Measurements from ENCODE around the gene TNFRSF6B.
"Not testable (repeated sequence)": the region's sequence is repeated elsewhere in the genome, so short reads cannot be mapped to it uniquely, and the experiment has no call there.

TNFRSF6B gene, protein sequence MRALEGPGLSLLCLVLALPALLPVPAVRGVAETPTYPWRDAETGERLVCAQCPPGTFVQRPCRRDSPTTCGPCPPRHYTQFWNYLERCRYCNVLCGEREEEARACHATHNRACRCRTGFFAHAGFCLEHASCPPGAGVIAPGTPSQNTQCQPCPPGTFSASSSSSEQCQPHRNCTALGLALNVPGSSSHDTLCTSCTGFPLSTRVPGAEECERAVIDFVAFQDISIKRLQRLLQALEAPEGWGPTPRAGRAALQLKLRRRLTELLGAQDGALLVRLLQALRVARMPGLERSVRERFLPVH

DNA sequence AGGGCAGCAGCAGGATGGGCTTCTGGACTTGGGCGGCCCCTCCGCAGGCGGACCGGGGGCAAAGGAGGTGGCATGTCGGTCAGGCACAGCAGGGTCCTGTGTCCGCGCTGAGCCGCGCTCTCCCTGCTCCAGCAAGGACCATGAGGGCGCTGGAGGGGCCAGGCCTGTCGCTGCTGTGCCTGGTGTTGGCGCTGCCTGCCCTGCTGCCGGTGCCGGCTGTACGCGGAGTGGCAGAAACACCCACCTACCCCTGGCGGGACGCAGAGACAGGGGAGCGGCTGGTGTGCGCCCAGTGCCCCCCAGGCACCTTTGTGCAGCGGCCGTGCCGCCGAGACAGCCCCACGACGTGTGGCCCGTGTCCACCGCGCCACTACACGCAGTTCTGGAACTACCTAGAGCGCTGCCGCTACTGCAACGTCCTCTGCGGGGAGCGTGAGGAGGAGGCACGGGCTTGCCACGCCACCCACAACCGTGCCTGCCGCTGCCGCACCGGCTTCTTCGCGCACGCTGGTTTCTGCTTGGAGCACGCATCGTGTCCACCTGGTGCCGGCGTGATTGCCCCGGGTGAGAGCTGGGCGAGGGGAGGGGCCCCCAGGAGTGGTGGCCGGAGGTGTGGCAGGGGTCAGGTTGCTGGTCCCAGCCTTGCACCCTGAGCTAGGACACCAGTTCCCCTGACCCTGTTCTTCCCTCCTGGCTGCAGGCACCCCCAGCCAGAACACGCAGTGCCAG is at the start of gene TNFRSF6B:
Gene TNFRSF6B (plus strand): TSS at position 25 of the 729 bp plus-strand sequence. CDS start 116 bp downstream, at position 141.
- DNase-seq: no peak

GRCh38 chr20:63648190-63648589 is 48.3 kb upstream of the TNFRSF6B start:
- DNase-seq: no peak

GRCh38 chr20:63648895-63649589 is 47.4 kb upstream of the TNFRSF6B start:
- DNase-seq: no peak

GRCh38 chr20:63650486-63650885 is 46.0 kb upstream of the TNFRSF6B start:
- DNase-seq: not testable (repeated sequence)

- DNase-seq: no peak
These were observed 44.6 kb upstream of the TNFRSF6B start for GRCh38 chr20:63651942-63652191.

DNA sequence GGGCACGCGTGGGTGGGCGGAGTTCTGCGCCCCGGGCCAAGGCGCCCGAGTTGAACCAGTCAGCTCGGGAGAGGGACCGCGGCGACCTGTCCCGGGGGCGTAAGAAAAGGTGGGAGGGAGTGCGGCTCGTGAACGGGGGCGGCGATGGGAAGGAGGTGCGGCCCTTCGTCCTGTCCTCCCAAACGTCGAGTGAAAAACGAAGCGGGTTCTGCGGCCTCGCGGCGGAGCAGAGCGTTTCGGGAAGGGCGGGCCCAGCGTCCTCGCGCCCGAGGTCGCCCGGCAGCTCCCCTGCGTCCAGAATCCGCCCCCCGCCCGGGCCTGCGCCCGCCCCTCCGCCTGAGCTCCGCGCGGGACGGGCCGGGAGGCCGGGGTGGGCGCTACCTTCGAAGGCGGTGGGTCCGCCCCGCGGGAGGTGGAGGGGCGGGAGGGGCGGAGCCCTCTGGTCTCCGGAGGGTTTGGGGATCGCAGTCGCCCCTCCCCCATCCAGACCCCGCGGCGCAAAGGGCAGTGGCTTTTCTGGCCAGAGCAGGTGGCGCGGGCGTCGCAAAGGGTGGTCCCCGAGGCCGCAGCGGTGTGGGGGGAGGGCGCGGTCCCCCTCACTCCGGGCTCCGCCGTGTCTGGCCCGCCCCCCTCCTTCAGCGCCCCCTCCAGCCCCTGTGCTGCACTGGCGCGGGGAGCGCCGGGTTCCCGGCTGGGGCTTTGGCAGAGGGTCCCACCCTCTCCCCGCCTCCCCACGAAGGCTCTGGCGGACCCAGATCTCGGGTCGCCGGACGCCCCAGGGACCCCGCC is 44.1 kb upstream of the TNFRSF6B start:
- DNase-seq: peak; percentile 61

DNA sequence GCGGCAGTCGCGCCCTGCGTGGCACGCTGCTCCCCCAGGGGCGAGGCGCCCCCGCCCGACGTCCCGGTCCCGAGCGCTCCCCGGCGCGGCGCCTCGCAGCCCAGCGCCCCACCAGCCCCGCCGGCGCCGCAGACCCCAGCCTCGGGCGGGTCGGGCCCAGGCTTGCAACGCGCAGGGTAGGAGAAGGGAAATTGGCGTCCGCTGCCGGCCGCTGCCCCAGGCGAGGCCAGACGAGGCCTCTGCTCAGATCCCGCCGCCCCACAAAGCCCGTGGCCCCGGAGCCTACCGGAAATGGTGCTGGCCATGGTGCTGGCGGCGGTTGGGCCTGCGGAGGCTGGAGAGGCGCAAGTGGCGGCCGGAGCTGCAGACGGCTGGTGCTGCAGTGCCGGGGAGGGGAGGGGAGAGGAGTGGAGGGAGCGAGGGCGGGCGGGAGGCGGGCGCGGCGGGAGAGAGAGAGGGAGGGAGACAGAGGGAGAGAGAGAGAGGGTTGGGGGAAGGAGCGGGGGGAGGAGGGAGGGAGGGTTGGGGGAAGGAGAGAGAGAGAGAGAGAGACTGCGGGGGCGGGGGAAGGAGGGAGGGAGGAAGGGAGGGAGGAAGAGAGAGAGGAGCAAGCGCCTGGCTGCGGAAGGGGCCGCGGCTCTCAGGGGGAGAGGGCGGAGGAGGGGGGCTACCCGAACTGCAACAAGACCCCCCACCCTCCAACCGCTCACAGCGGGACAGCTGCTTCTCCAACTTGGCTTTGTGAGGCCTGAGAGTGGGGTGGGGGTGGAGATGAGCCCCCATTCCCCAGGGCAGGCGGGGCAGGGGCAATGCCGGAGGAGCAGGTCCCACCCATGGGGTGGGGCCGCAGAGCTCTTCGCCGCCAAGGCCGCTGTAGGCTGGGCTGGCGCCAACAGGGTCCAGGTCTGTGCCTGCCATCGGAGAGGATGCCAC is 43.1 kb upstream of the TNFRSF6B start, which contains the start of gene STMN3:
Gene STMN3 (minus strand): TSS at position 384 of the 933 bp plus-strand sequence. CDS start 79 bp downstream, at position 305.
- peak; percentile 95 for DNase-seq

DNA sequence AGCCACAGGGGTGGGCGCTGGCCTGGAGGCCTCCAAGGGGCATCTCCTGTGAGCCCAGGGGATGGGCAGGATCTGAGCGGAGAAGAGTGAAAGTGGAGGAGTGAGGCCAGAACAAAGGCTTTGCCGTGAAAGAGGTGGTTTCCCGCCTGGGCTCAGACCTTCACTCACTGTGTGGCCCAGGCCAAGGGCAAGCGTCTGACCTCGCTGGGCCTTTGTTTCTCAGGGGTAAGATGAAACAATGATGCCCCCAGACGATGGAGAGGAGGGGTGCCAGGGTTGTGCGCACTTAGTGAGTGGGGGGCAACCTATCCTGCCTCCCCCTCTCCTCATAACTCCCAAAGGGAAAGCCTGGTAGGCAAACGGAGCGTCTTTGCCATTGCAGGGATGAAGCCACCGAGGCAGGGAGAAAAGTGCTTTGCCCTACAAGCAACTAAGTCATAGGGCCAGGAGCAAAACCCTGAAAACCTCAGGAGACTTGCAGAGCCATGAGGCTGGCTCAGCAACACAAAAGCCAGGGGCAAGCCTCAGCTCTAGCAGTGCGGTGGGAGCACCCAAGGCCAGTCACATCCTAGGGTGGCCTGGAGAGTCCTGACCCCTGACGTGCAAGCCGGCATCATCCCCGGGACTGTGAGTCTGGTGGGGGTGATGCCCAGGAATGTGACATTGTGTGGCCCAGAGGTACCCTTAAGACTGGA is 42.3 kb upstream of the TNFRSF6B start:
- no peak for DNase-seq

GRCh38 chr20:63655249-63655648 is 41.2 kb upstream of the TNFRSF6B start:
- no peak for DNase-seq

DNA sequence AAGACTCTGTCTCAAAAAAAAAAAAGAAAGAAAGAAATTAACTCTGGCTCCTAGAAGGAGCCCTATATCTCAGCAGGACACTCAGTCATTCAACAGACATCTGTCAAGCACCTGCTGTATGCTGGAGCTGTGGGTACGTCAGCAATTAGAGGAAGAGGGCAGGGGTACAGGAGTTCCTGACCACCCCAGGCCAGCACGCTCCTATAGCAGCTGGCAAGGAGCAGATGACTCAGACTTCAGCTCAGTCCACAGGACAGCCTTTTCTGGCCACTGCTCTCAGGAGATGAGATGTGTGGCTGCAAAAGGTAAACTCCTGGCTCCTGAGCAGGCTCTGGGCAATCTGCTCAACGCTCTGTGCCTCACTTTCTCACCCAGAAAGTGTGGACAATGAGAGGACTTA is 40.0 kb upstream of the TNFRSF6B start:
- DNase-seq: no peak

DNA sequence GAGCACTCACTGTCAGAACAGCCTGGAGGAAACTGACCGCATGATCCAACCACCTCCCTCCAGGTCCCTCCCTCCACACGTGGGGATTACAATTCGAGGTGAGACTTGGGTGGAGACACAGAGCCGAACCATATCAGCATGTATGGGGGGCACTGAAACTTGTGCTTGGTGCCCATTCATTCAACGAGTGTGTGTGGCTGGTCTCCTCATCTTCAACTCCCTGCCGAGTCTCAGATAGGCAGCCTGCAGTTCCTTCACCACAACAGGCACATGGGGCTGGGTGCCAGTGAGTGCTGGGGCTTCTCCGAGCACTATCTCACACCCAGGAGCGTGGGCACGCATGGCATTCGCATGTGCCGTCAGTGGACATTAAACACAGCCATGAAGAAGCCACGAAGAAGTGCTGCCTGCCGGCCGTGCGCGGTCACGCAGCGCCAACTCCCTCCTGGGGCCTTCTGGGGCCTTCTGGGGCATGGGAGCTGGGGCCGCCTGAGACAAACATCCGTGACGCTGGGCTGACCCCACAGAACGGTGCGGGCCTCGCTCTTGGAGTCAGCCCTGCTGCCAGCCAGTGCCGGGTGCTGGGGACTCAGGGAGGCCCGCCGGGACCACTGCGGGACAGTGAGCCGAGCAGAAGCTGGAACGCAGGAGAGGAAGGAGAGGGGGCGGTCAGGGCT is 39.1 kb upstream of the TNFRSF6B start:
- DNase-seq: no peak

- DNase-seq: peak; percentile 95
These were observed 38.3 kb upstream of the TNFRSF6B start, which contains the start of gene RTEL1 for GRCh38 chr20:63657937-63658748. RTEL1 (plus strand) TSS chr20:63658312; CDS start chr20:63659403, 1,091 bp downstream.

GRCh38 chr20:63658749-63659187 is 37.7 kb upstream of the TNFRSF6B start:
- no peak for DNase-seq

DNA sequence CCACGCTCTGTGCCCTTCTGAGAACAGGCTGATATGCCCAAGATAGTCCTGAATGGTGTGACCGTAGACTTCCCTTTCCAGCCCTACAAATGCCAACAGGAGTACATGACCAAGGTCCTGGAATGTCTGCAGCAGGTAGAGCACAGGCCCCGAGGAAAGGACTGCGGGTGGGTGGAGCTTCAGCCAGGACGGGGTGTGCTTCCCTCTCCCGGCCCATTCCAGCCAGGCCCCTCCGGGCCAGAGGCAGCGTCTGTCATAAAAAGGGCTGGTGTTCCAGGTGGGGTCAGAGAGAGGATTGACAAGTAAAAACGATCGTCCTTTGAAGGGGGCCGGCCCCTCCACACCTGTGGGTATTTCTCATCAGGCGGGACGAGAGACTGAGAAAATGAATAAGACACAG is 37.1 kb upstream of the TNFRSF6B start:
- no peak for DNase-seq

DNA sequence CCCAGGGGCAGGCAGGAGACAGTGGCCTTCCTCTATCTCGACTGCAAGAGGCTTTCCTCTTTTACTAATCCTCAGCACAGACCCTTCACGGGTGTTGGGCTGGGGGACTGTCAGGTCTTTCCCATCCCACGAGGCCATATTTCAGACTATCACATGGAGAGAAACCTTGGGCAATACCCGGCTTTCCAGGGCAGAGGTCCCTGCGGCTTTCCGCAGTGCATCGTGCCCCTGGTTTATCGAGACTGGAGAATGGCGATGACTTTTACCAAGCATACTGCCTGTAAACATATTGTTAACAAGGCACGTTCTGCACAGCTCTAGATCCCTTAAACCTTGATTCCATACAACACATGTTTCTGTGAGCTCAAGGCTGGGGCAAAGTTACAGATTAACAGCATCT is 36.3 kb upstream of the TNFRSF6B start:
- DNase-seq: not testable (repeated sequence)

- DNase-seq: no peak
These were observed 35.8 kb upstream of the TNFRSF6B start for GRCh38 chr20:63660622-63661021.

DNA sequence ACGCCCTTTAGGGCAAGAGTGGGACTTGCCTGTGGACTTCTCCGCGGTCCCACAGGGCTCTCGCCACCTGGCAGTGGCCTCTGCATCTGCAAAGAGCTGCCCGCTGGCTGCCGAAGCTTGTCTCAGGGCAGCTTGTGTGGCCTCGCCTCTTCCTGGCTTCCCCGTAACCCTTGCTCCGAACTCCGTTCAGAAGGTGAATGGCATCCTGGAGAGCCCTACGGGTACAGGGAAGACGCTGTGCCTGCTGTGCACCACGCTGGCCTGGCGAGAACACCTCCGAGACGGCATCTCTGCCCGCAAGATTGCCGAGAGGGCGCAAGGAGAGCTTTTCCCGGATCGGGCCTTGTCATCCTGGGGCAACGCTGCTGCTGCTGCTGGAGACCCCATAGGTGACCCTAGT is 35.3 kb upstream of the TNFRSF6B start:
- no peak for DNase-seq

GRCh38 chr20:63661959-63662812 is 34.3 kb upstream of the TNFRSF6B start:
- no peak for DNase-seq

GRCh38 chr20:63662813-63663189 is 33.7 kb upstream of the TNFRSF6B start:
- no peak for DNase-seq
